Measurements from ENCODE around the gene IFNLR1.

The IFNLR1 gene

DNA sequence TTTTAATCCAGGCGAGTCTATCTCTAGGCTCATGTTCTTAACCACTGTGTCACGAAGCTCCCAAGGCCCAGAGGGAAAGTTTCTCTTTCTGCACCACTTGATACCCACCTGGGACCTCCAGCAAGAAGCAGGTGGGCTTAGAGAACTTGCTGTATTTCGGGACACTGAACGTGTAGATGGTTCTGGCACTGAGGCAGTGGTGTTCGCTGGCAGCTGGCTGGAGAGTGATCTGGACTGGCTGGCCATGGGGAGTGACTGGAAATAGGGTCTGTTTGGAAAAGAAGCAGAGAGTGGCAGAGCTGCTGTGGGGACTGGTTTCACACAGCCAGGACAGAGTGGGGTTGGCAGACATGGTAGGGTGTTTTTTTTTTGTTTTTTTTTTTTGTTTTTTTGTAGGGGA lies 27.7 kb downstream of the IFNLR1 start:
- TF ChIP-seq, protein P1, sequence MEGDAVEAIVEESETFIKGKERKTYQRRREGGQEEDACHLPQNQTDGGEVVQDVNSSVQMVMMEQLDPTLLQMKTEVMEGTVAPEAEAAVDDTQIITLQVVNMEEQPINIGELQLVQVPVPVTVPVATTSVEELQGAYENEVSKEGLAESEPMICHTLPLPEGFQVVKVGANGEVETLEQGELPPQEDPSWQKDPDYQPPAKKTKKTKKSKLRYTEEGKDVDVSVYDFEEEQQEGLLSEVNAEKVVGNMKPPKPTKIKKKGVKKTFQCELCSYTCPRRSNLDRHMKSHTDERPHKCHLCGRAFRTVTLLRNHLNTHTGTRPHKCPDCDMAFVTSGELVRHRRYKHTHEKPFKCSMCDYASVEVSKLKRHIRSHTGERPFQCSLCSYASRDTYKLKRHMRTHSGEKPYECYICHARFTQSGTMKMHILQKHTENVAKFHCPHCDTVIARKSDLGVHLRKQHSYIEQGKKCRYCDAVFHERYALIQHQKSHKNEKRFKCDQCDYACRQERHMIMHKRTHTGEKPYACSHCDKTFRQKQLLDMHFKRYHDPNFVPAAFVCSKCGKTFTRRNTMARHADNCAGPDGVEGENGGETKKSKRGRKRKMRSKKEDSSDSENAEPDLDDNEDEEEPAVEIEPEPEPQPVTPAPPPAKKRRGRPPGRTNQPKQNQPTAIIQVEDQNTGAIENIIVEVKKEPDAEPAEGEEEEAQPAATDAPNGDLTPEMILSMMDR (IDR thresholded peaks at IDR 0.05; ENCODE audit: low read depth, low read length, missing control alignments) = no peak
- H3K4me3 ChIP-seq (replicated peaks; ENCODE audit: low read depth, low read length) = no peak overlapping the region
- DNase-seq (ENCODE audit: extremely low read depth, low read depth) = no peak

DNA sequence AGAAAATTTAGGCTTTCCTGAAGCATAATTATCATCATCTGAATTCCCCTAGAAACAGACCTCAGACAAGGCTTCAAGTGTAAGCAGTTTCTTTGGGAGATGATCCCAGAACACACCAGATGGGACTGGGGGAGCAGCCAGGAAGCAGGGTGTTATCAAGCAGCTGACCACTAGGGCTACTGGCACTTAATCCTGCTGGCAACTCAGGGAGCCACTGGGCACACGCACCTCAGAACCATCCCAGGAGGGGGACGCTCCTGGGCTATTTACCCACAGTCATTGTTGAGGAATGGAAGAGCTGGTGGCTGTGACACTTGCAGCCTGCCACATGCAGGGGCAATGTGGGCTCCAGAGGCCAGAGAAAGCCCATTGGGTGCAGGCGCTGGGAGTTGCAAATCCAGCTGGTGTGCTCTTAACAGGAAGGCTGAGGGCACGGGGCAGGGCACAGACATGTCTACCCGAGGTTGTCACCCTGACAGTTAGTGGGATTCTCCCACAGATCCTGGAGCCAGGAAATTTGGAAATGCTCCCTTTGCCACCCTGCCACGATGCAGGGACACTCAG lies 29.1 kb downstream of the IFNLR1 start:
- DNase-seq (ENCODE audit: extremely low read depth, low read depth) = no peak
- H3K4me3 ChIP-seq (replicated peaks; ENCODE audit: low read depth, low read length) = no peak overlapping the region
- TF ChIP-seq, protein P1 (IDR thresholded peaks at IDR 0.05; ENCODE audit: low read depth, low read length, missing control alignments) = peak; percentile 20

DNA sequence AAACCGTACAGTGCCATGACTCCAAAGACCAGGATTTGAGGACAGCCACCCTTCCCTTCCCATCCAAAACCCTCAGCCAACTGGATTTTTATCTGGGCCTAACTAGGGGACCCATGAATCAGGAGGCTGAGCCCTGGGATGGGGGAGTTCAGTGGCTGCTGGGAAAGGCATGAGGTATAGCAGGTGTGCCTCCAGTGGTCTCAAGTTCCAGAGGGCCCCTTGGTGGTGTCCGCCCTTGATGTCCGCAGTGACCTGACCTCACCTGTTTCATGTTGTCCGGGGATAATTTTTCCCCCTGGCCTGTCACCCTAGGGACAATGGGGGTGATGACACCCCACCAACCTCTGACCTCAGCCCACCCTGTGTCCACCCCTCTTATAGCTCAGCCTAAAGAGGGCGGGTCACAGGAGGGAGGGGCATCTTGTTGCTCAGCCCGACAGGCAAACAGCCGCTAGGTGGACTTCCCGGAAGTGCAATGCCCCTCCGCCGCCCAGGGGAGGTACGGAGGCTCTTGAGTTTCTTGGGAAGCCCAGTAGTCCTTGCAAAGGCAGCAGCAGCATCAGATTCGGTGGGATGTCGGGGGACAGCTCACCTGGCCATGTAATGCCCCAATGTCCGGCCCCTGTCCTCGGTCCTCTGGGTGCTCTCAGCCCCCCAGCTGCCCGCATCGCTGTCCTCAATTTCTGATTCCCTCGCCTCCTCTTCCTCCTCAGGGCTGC lies 30.4 kb downstream of the IFNLR1 start:
- H3K4me3 ChIP-seq (replicated peaks; ENCODE audit: low read depth, low read length) = no peak overlapping the region
- DNase-seq (ENCODE audit: extremely low read depth, low read depth) = no peak

DNA sequence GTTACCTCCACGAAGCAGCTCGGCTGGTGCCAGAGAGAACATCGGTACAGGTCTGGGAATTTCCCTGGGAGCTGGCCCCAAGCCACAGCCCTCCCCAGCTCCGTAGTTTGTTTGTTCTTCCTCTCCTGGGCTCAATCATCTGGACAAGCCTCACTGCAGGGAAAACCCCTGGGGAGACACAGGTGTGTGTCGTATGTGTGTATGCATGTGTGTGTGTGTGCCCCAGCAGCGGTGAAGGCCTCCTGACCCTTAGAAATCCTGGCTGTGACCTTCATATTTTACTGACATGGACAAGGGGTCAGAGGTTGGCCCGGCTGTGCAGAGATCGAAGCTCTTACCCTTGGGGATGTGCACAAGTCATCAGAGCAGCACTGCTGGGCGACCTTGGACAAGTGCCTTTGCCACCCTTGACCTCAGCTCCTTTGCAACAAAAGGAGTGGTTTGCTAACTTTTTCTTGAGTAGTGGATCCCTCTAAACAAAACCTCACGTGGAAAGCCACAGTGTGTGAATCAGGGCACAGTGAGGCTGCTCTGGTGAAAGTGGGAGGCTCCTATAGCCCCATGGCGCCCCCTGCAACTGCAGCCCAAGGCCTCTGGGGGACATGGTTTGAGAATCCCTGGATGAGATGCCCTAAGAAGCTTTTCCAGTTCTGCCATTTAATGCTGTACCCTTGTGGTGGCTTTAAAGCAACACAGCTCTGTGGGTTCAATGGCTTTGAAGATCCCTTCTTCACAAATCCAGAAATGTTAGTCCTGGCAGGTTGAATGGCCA lies 31.9 kb downstream of the IFNLR1 start:
- TF ChIP-seq, protein P1 (IDR thresholded peaks at IDR 0.05; ENCODE audit: low read depth, low read length, missing control alignments) = peak; percentile 28
- no peak for DNase-seq (ENCODE audit: extremely low read depth, low read depth)
- no peak overlapping the region for H3K4me3 ChIP-seq (replicated peaks; ENCODE audit: low read depth, low read length)

More for the DNA sequence above, 30.4 kb downstream of the IFNLR1 start:
- TF ChIP-seq, protein P1 (IDR thresholded peaks at IDR 0.05; ENCODE audit: low read depth, low read length, missing control alignments) = no peak

DNA sequence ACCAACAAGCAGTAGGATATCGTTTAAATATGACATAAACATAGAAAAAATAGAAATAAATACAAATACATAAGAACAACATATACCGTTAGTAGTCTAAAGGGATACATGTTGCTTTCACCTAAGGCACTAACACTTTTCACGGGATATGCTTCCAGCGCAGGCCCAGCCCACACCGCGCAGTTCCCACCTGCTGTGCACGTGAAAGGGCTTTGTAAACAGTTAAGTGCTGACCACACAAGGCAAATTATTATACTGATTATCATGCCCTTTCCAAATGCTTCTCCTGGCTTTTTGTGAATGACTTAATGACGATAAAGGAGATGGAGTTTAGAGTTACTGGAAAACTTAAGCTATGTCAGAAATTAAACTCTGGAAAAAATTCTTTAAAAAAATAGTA lies 32.9 kb downstream of the IFNLR1 start:
- TF ChIP-seq, protein P1 (IDR thresholded peaks at IDR 0.05; ENCODE audit: low read depth, low read length, missing control alignments) = no peak
- DNase-seq (ENCODE audit: extremely low read depth, low read depth) = no peak
- H3K4me3 ChIP-seq (replicated peaks; ENCODE audit: low read depth, low read length) = no peak overlapping the region

DNA sequence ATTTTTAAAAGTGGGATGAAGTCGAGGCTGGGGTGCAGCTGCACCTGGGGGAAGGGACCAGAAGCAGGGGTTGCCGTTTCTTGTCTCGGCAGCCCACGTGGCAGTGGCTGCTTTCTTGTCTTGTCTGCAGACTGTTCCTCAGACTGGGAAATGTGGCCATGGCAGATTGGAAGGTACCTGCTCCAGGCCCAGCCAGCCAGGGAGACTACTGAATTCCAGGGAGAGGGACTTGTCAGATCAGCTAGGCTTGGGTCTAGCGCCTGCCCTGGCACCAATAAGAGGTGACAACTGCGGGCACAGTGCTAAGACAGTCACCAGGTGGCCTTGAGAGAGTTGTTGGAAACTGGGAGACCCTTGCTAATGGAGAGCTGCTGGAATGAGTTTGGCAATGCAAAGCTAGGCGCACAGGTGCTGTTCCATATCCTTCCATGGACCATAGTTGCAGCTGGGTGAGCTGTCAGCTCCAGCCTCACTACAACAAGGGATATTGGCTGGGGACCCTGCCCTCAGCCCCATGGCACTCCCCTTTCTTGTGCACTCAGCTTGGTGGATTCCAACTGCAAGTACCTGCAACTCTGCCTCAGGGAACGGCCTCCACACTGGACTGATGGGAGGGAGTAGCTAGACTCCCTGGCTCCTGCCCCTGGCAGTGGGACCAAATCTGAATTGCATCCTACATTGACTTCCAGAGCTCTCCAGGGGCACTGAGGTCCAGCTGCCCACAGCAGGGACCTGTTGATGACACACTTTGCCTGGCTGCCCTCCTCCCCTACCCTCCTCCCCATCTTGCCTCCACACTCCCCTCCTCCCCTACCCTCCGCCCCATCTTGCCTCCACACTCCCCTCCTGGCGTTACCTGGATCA lies 34.2 kb downstream of the IFNLR1 start:
- no peak overlapping the region for H3K4me3 ChIP-seq (replicated peaks; ENCODE audit: low read depth, low read length)
- no peak for DNase-seq (ENCODE audit: extremely low read depth, low read depth)
- TF ChIP-seq, protein P1 (IDR thresholded peaks at IDR 0.05; ENCODE audit: low read depth, low read length, missing control alignments) = no peak

Data from HFF-Myc (cell line).